IMR-90 (cell line): ENCODE results near the gene DHRS13. TPM values are rescaled to one million over a fixed set of nuclear protein-coding genes. Genes with fewer than 3 reads are reported as not detected.

Experiments
- ATAC-seq: fragments of 200-7000 bp; cut with Tn5 transposase; 2 replicates; pipeline ENCODE4 v1.9.1; 2020; ENCODE audit warnings: low read depth, mild to moderate bottlenecking, moderate library complexity
- BruUV-seq: library from RNA; stranded (reverse); fragments of 400-500 nt; replicated peaks from 2 replicates; lab custom pipeline; 2021; lab: Mats Ljungman, UMichigan
- CTCF ChIA-PET: fragments of 300-600 bp; formaldehyde crosslinking; extraction: SDS; loops from one replicate; lab custom pipeline; 2021; ENCODE audit warnings: antibody characterized with exemption; lab: Yijun Ruan, JAX
- POLR2A ChIA-PET: fragments of 300-600 bp; sonication (Branson Sonifier 250); formaldehyde crosslinking; loops from one replicate; lab custom pipeline; 2022; ENCODE audit warnings: antibody characterized with exemption; ENCODE audit not compliant: unreplicated experiment; lab: Charles Lee
- DNase-seq: peaks from one replicate; pipeline ENCODE4 v3.0.0; 2013
- H2AFZ ChIP-seq: replicated peaks from 2 replicates; pipeline ENCODE3; 2013; ENCODE audit warnings: low read length, mild to moderate bottlenecking; ENCODE audit not compliant: poor library complexity
- H2AK5ac ChIP-seq: 2 replicates; pipeline ENCODE4 v1.6.1; 2013; ENCODE audit warnings: low read depth, low read length, inconsistent platforms
- H2AK9ac ChIP-seq: replicated peaks from 2 replicates; pipeline ENCODE3; 2013; ENCODE audit warnings: mild to moderate bottlenecking, low read depth, low read length, moderate library complexity; ENCODE audit not compliant: poor library complexity
- H2BK120ac ChIP-seq: 2 replicates; pipeline ENCODE4 v1.6.1; 2013; ENCODE audit warnings: low read depth, low read length, inconsistent platforms
- H2BK15ac ChIP-seq: 3 replicates; pipeline ENCODE4 v1.6.1; 2013; ENCODE audit warnings: low read depth, low read length, inconsistent platforms
- H2BK20ac ChIP-seq: 2 replicates; pipeline ENCODE4 v1.6.1; 2013; ENCODE audit warnings: low read depth, mild to moderate bottlenecking, inconsistent platforms, low read length, moderate library complexity
- H2BK5ac ChIP-seq: 2 replicates; pipeline ENCODE4 v1.6.1; 2013; ENCODE audit warnings: mild to moderate bottlenecking, low read depth, low read length, inconsistent platforms; ENCODE audit not compliant: poor library complexity, severe bottlenecking
- H3K14ac ChIP-seq: replicated peaks from 2 replicates; pipeline ENCODE4 v1.6.1; 2013; ENCODE audit warnings: low read depth, low read length, inconsistent platforms
- H3K18ac ChIP-seq: 2 replicates; pipeline ENCODE4 v1.6.1; 2013; ENCODE audit warnings: low read depth, low read length, control low read depth
- H3K23ac ChIP-seq: 2 replicates; pipeline ENCODE4 v1.6.1; 2013; ENCODE audit warnings: low read depth, low read length, inconsistent platforms
- H3K27ac ChIP-seq: 2 replicates; pipeline ENCODE4 v1.5.1; 2013; ENCODE audit warnings: mild to moderate bottlenecking, control low read depth, low read length; ENCODE audit not compliant: insufficient read depth
- H3K27me3 ChIP-seq: 2 replicates; pipeline ENCODE4 v1.6.1; 2013; ENCODE audit warnings: low read length; ENCODE audit not compliant: control insufficient read depth, insufficient read depth
- H3K36me3 ChIP-seq: 2 replicates; pipeline ENCODE4 v1.6.1; 2013; ENCODE audit warnings: low read length, mixed read lengths; ENCODE audit not compliant: control insufficient read depth, insufficient read depth
- H3K4ac ChIP-seq: 2 replicates; pipeline ENCODE4 v1.6.1; 2013; ENCODE audit warnings: low read depth, low read length, inconsistent platforms
- H3K4me1 ChIP-seq: 2 replicates; pipeline ENCODE4 v1.6.1; 2013; ENCODE audit warnings: low read length, mixed read lengths; ENCODE audit not compliant: control insufficient read depth, insufficient read depth
- H3K4me2 ChIP-seq: 2 replicates; pipeline ENCODE4 v1.6.1; 2013; ENCODE audit warnings: low read depth, mild to moderate bottlenecking, control low read depth, low read length, moderate library complexity
- H3K4me3 ChIP-seq: 2 replicates; pipeline ENCODE4 v1.5.1; 2013; ENCODE audit warnings: low read depth, mild to moderate bottlenecking, control low read depth, low read length, moderate library complexity; ENCODE audit not compliant: insufficient read depth
- H3K56ac ChIP-seq: 2 replicates; pipeline ENCODE4 v1.6.1; 2013; ENCODE audit warnings: low read length, inconsistent platforms; ENCODE audit not compliant: insufficient read depth; ENCODE audit errors: extremely low read depth
- H3K79me1 ChIP-seq, 2 experiments: 2 replicates each; pipeline ENCODE4 v1.6.1; 2013; ENCODE audit warnings: low read length in 2 of 2, inconsistent platforms in 1 of 2, low read depth in 1 of 2
- H3K9ac ChIP-seq: 2 replicates; pipeline ENCODE4 v1.6.1; 2013; ENCODE audit warnings: low read depth, low read length, control low read depth
- H3K9me1 ChIP-seq: 2 replicates; pipeline ENCODE4 v1.6.1; 2013; ENCODE audit warnings: low read length, inconsistent platforms; ENCODE audit not compliant: insufficient read depth
- H3K9me3 ChIP-seq: 2 replicates; pipeline ENCODE4 v1.6.1; 2013; ENCODE audit warnings: low read length; ENCODE audit not compliant: control insufficient read depth, insufficient read depth
- H4K20me1 ChIP-seq: 2 replicates; pipeline ENCODE4 v1.6.1; 2013; ENCODE audit warnings: low read length, inconsistent platforms; ENCODE audit not compliant: insufficient read depth
- H4K5ac ChIP-seq: 2 replicates; pipeline ENCODE4 v1.6.1; 2013; ENCODE audit warnings: mild to moderate bottlenecking, low read depth, low read length, control low read depth
- H4K8ac ChIP-seq, 2 experiments: 2 replicates each; pipeline ENCODE4 v1.6.1; 2013; ENCODE audit warnings: low read depth in 2 of 2, low read length in 2 of 2, control low read depth in 1 of 2, inconsistent platforms in 1 of 2
- H4K91ac ChIP-seq: 2 replicates; pipeline ENCODE4 v1.6.1; 2013; ENCODE audit warnings: low read depth, low read length, inconsistent platforms; ENCODE audit not compliant: insufficient read depth
- CHD1 ChIP-seq: IDR thresholded peaks from 2 replicates; pipeline ENCODE4 v1.6.1; 2012; ENCODE audit warnings: low read depth, low read length, improper control_type of control experiment
- FOS ChIP-seq: fragments of 150-350 bp; IDR thresholded peaks from 2 replicates; pipeline ENCODE4 v1.6.1; 2016; ENCODE audit warnings: low read depth, low read length
- MAFK ChIP-seq: IDR thresholded peaks from 2 replicates; pipeline ENCODE4 v1.6.1; 2012; ENCODE audit warnings: low read depth, low read length, improper control_type of control experiment
- MAZ ChIP-seq: IDR thresholded peaks from 2 replicates; pipeline ENCODE4 v1.6.1; 2012; ENCODE audit warnings: low read depth, mild to moderate bottlenecking, low read length, improper control_type of control experiment, moderate library complexity, borderline replicate concordance
- MXI1 ChIP-seq: IDR thresholded peaks from 2 replicates; pipeline ENCODE4 v1.6.1; 2012; ENCODE audit warnings: low read depth, mild to moderate bottlenecking, low read length, moderate library complexity, borderline replicate concordance
- NFE2L2 ChIP-seq: fragments of 150-350 bp; IDR thresholded peaks from 2 replicates; pipeline ENCODE4 v1.6.1; 2016; ENCODE audit warnings: low read depth, mild to moderate bottlenecking, low read length
- POLR2A ChIP-seq: IDR thresholded peaks from 2 replicates; pipeline ENCODE4 v1.6.1; 2012; ENCODE audit warnings: mild to moderate bottlenecking, low read depth, low read length
- RAD21 ChIP-seq: IDR thresholded peaks from 2 replicates; pipeline ENCODE4 v1.6.1; 2012; ENCODE audit warnings: low read length, improper control_type of control experiment
- RFX5 ChIP-seq: IDR thresholded peaks from 2 replicates; pipeline ENCODE4 v1.8.0; 2012; ENCODE audit warnings: low read depth, mild to moderate bottlenecking, low read length, moderate library complexity
- SMC3 ChIP-seq: fragments of 150-350 bp; IDR thresholded peaks from 2 replicates; pipeline ENCODE4 v1.6.1; 2016; ENCODE audit warnings: low read depth, mild to moderate bottlenecking, antibody characterized with exemption, low read length, moderate library complexity
- WGBS, 2 experiments: methylation state at CpG; one replicate each; pipeline versions ENCODE4 v1.1.5 to v1.1.7; 2013; ENCODE audit warnings: missing lambda C conversion rate in 2 of 2; ENCODE audit not compliant: insufficient read length in 1 of 2; ENCODE audit errors: extremely low coverage in 2 of 2; 5-methylcytosine and 5-hydroxymethylcytosine counted together
- dilution Hi-C: fragments of 300-500 bp; cut with HindIII; formaldehyde crosslinking; loops from one replicate; pipeline ENCODE4 v1.14.3; 2018; ENCODE audit warnings: low sequenced_read_pairs; ENCODE audit not compliant: unreplicated experiment
- in situ Hi-C: fragments of 300-500 bp; cut with MboI; formaldehyde crosslinking; loops from 3 replicates; pipeline ENCODE4 v1.14.3; 2019; ENCODE audit warnings: low sequenced_read_pairs, inconsistent platforms, mixed read lengths
- intact Hi-C: fragments of 100-400 bp; cut with micrococcal nuclease; formaldehyde crosslinking; loops from 2 replicates; pipeline ENCODE4 v1.10.0; 2022
- polyA plus RNA-seq, 3 experiments: library from polyadenylated mRNA; depleted of rRNA; stranded (reverse); fragments of >200 nt; gene quantifications; 2 replicates each; pipeline ENCODE4 v1.2.3, GENCODE V29; 2012; ENCODE audit warnings: low replicate concordance in 1 of 3
- total RNA-seq: library from RNA; depleted of rRNA; stranded (reverse); fragments of >200 nt; gene quantifications from 2 replicates; pipeline ENCODE4 v1.2.3, GENCODE V29; 2012
- TF ChIP-seq, protein P1 (sequence below): conservative IDR thresholded peaks from 2 replicates; pipeline ENCODE4 v1.5.1; 2012; ENCODE audit warnings: mild to moderate bottlenecking, low read depth, low read length, improper control_type of control experiment

Gene DHRS13
- total and polyA plus RNA-seq, 2 of the 4 experiments (the other 2 are of a cell fraction) = 2.7 to 3.9 TPM

DNA sequence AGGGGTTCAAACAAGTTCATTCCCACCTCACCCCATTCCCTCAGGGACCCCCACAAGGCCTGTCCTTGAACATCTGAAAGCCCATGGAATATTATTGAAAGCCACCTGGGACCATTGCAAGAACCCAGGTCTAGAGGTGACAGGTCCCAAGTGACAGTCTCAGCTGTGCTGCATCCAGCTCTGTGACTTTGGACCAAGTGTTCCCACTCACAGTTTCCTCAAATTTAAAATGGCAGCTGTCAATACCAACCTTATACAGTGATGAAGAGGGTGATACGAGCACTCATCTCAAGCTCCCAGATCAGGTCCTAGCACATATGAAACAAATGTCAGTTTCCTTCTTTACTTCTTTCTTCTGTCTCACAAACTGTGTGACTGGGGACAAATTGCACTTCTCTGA lies 38.9 kb downstream of the DHRS13 start:
- CTCF ChIA-PET = no interaction called here
- no peaks in the 10 kb centered on the region for H3K9me1 ChIP-seq
- no peaks in the 10 kb centered on the region for H4K20me1 ChIP-seq
- intact Hi-C loops (no loop called here), dilution Hi-C loops (no loop called here), in situ Hi-C loops (no loop called here)
- H4K91ac ChIP-seq = no peak overlapping the region
- 0 out of 2 replicates have a peak, but pooled peaks cover 2% of the 10 kb centered on the region for H3K27me3 ChIP-seq
- H3K14ac ChIP-seq = no peak overlapping the region
- H3K4me1 ChIP-seq = no peaks in the 10 kb centered on the region
- H3K4me3 ChIP-seq = no peak overlapping the region
- H2BK20ac ChIP-seq = no peak overlapping the region
- H3K18ac ChIP-seq = no peak overlapping the region
- no peak overlapping the region for H3K23ac ChIP-seq
- no peak overlapping the region for H3K27ac ChIP-seq
- H3K4me2 ChIP-seq = no peak overlapping the region
- H3K56ac ChIP-seq = no peak overlapping the region
- H2AK9ac ChIP-seq = no peak overlapping the region
- no peak overlapping the region for H2BK120ac ChIP-seq
- peaks cover 9% of the 10 kb centered on the region for H3K36me3 ChIP-seq
- no peak overlapping the region for H4K5ac ChIP-seq
- no peak for DNase-seq
- H2BK15ac ChIP-seq = no peak overlapping the region
- TF ChIP-seq SMC3 (no peak), NFE2L2 (no peak), FOS (no peak), CHD1 (no peak), MAZ (no peak), MAFK (no peak), MXI1 (no peak), POLR2A (no peak), RFX5 (no peak), RAD21 (no peak)
- TF ChIP-seq, protein P1, sequence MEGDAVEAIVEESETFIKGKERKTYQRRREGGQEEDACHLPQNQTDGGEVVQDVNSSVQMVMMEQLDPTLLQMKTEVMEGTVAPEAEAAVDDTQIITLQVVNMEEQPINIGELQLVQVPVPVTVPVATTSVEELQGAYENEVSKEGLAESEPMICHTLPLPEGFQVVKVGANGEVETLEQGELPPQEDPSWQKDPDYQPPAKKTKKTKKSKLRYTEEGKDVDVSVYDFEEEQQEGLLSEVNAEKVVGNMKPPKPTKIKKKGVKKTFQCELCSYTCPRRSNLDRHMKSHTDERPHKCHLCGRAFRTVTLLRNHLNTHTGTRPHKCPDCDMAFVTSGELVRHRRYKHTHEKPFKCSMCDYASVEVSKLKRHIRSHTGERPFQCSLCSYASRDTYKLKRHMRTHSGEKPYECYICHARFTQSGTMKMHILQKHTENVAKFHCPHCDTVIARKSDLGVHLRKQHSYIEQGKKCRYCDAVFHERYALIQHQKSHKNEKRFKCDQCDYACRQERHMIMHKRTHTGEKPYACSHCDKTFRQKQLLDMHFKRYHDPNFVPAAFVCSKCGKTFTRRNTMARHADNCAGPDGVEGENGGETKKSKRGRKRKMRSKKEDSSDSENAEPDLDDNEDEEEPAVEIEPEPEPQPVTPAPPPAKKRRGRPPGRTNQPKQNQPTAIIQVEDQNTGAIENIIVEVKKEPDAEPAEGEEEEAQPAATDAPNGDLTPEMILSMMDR = no peak
- WGBS, 2 experiments = no CpG with 5 or more reads among the region's 1 CpG
- H2AK5ac ChIP-seq = no peak overlapping the region
- ATAC-seq = no peak
- H3K79me1 ChIP-seq = no peaks in the 10 kb centered on the region
- no peak overlapping the region for H2BK5ac ChIP-seq
- POLR2A ChIA-PET = no interaction called here
- no peak overlapping the region for H3K9ac ChIP-seq
- H3K9me3 ChIP-seq = no peaks in the 10 kb centered on the region
- no TSS peak for BruUV-seq
- H3K4ac ChIP-seq = no peak overlapping the region
- H2AFZ ChIP-seq = no peak overlapping the region
- no peak overlapping the region for H4K8ac ChIP-seq
